A673 (cell line): Measurements from ENCODE around the gene ZP3. TPM values are rescaled to one million over a fixed set of nuclear protein-coding genes. Genes with fewer than 3 reads are reported as not detected.
"Not testable (repeated sequence)": the region's sequence is repeated elsewhere in the genome, so short reads cannot be mapped to it uniquely, and the experiment has no call there.

Experiments
- BruUV-seq: library from RNA; stranded (reverse); fragments of 400-500 nt; replicated peaks from 2 replicates; lab custom pipeline; 2021; lab: Mats Ljungman, UMichigan
- CTCF ChIA-PET: fragments of 300-600 bp; sonication (Branson Sonifier 250); formaldehyde crosslinking; loops from one replicate; lab custom pipeline; 2022; ENCODE audit warnings: antibody characterized with exemption; lab: Charles Lee
- POLR2A ChIA-PET: fragments of 300-600 bp; sonication (Branson Sonifier 250); formaldehyde crosslinking; loops from one replicate; lab custom pipeline; 2022; ENCODE audit warnings: antibody characterized with exemption; ENCODE audit not compliant: low non-redundant PET; lab: Charles Lee
- DNase-seq: peaks from one replicate; pipeline ENCODE4 v3.0.0-alpha.2; 2015; ENCODE audit warnings: low spot score
- H3K27ac ChIP-seq: fragments of 200-600 bp; sonication (generic); 2 replicates; pipeline ENCODE4 v1.5.1; 2016; ENCODE audit warnings: mixed run types, low read depth, mild to moderate bottlenecking, mixed read lengths, antibody characterized with exemption, low read length; ENCODE audit not compliant: poor library complexity, severe bottlenecking
- H3K27me3 ChIP-seq: fragments of 200-600 bp; sonication (generic); replicated peaks from 2 replicates; pipeline ENCODE4 v1.6.1; 2017; ENCODE audit warnings: mixed run types, low read depth, mild to moderate bottlenecking, mixed read lengths, antibody characterized with exemption, low read length; ENCODE audit not compliant: insufficient read depth, poor library complexity
- H3K36me3 ChIP-seq: fragments of 200-600 bp; sonication (generic); 2 replicates; pipeline ENCODE4 v1.6.1; 2016; ENCODE audit warnings: mixed run types, mild to moderate bottlenecking, mixed read lengths, antibody characterized with exemption, low read length; ENCODE audit not compliant: insufficient read depth, poor library complexity, severe bottlenecking
- H3K4me1 ChIP-seq: fragments of 200-600 bp; sonication (generic); 2 replicates; pipeline ENCODE4 v1.6.1; 2017; ENCODE audit warnings: mixed run types, mild to moderate bottlenecking, mixed read lengths, antibody characterized with exemption, low read length; ENCODE audit not compliant: insufficient read depth, poor library complexity, severe bottlenecking
- H3K4me3 ChIP-seq: fragments of 200-600 bp; sonication (generic); 2 replicates; pipeline ENCODE4 v1.5.1; 2016; ENCODE audit warnings: low read depth, mixed run types, mild to moderate bottlenecking, mixed read lengths, low read length; ENCODE audit not compliant: poor library complexity, severe bottlenecking
- H3K9me3 ChIP-seq: fragments of 200-600 bp; sonication (generic); 2 replicates; pipeline ENCODE4 v1.6.1; 2016; ENCODE audit warnings: mixed run types, low read depth, mild to moderate bottlenecking, mixed read lengths, antibody characterized with exemption, low read length; ENCODE audit not compliant: poor library complexity, severe bottlenecking
- intact Hi-C: fragments of 100-400 bp; cut with micrococcal nuclease; formaldehyde crosslinking; loops from one replicate; pipeline ENCODE4 v1.10.0; 2022; ENCODE audit not compliant: unreplicated experiment
- total RNA-seq: library from RNA; stranded (reverse); gene quantifications from 2 replicates; pipeline ENCODE4 v1.2.3, GENCODE V29; 2021

Gene ZP3
- total RNA-seq, 1 experiment from 2014 or later = 9.4 TPM

DNA sequence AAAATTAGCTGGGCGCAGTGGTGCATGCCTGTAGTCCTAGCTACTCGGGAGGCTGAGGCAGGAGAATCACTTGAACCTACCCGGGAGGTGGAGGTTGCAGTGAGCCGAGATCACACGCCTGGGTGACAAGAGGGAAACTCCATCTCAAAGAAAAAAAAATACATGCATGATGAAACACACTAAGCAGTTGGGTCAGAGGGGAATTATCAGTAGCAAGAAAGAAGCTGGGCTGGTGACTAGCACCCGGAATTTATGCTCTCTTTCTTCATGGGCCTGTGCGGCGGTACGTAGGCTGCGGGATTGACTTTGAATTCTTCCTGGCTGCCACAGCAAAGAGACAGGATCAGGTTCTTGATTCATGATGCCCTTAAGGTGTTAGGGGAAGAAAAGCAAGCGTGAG, 54.9 kb downstream of the ZP3 start:
- H3K4me1 ChIP-seq, CTCF ChIA-PET, H3K27me3 ChIP-seq, POLR2A ChIA-PET, intact Hi-C loops, H3K36me3 ChIP-seq, H3K9me3 ChIP-seq, H3K27ac ChIP-seq, DNase-seq, BruUV-seq, H3K4me3 ChIP-seq: not testable (repeated sequence)

DNA sequence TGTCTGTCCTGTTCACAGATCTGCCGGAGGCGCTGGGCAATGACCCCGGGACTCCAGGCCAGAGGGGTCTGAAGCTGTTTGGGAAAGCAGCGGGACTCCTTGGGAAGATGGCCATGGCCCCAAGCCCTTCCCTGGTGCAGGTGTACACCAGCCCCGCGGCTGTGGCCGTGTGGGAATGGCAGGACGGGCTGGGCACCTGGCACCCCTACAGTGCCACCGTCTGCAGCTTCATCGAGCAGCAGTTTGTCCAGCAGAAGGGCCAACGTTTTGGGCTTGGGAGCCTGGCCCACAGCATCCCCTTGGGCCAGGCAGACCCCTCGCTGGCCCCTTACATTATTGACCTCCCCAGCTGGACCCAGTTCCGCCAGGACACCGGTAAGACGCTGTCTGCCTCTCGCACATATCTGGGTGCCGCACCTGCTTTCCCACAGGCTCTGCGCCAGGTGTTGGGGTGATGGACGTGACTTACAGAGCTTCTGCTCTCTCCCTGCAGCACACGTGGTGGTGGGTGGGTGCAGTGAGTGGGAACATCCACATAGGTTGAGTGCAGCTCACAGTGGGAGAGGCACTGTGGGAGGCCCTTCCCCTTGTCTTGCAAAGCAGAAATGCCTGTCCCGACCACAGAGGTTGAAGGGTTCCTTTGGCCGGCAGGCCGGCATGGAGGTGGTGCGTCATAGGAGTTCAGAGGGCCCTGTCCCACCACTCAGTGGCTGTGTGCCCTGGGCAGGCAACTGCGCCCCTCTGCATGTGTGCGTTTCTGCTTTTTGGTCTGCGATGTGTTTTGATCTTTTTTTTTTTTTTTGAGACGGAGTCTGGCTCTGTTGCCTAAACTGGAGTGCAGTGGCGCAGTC, 55.9 kb downstream of the ZP3 start:
- H3K4me3 ChIP-seq, intact Hi-C loops, DNase-seq, H3K27me3 ChIP-seq, CTCF ChIA-PET, POLR2A ChIA-PET, H3K4me1 ChIP-seq, BruUV-seq, H3K27ac ChIP-seq, H3K9me3 ChIP-seq, H3K36me3 ChIP-seq: not testable (repeated sequence)

DNA sequence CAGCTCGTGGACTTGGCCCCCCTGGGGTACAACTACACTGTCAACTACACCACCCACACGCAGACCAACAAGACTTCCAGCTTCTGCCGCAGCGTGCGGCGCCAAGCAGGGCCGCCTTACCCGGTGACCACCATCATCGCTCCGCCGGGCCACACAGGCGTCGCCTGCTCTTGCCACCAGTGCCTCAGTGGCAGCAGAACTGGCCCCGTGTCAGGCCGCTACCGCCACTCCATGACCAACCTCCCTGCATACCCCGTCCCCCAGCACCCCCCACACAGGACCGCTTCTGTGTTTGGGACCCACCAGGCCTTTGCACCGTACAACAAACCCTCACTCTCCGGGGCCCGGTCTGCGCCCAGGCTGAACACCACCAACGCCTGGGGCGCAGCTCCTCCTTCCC, 57.9 kb downstream of the ZP3 start:
- H3K27me3 ChIP-seq, DNase-seq, H3K27ac ChIP-seq, BruUV-seq, H3K4me3 ChIP-seq, POLR2A ChIA-PET, CTCF ChIA-PET, H3K36me3 ChIP-seq, H3K9me3 ChIP-seq, H3K4me1 ChIP-seq, intact Hi-C loops: not testable (repeated sequence)

DNA sequence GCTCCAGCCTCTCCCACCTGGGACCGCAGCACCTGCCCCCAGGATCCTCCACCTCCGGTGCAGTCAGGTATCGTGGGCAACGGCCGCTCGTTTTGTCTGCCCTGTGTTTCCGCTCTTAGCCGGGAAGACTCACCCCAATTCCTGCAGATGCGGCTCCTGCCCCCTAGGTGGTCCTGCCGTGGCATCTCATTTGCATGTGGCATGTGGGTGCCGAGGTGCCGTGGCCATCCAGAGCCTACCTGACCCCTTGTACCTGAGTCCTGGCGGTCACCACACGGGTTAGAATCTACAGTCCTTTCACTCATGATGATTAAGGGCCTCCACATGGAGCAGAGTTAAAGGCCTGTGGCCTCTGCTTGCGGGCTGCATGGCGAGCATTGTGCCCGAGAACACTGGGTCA, 58.3 kb downstream of the ZP3 start:
- CTCF ChIA-PET, intact Hi-C loops, H3K36me3 ChIP-seq, H3K4me1 ChIP-seq, H3K27ac ChIP-seq, DNase-seq, H3K27me3 ChIP-seq, POLR2A ChIA-PET, H3K9me3 ChIP-seq, BruUV-seq, H3K4me3 ChIP-seq: not testable (repeated sequence)

DNA sequence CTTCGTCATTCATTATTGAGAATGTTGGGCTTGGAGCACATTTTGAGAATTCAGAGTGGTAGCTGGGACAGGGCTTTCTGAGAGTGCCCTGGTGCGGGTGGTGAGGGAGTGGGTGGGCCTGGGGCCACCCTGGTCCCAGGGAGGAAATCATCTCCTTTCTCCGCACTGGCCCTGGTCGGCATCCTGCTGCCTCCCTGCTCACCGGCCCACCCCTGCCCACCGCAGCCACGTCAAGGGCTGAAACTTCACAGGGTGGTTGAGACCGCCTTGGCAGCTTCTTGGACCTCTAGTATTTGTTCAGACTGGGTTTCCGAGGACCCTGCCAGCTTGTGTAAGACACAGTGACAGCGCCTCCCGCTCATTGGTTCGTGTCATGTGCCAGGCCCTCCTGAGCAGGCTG, 59.7 kb downstream of the ZP3 start:
- H3K9me3 ChIP-seq, H3K4me1 ChIP-seq, BruUV-seq, H3K4me3 ChIP-seq, H3K27ac ChIP-seq, H3K27me3 ChIP-seq, CTCF ChIA-PET, intact Hi-C loops, H3K36me3 ChIP-seq, DNase-seq, POLR2A ChIA-PET: not testable (repeated sequence)

DNA sequence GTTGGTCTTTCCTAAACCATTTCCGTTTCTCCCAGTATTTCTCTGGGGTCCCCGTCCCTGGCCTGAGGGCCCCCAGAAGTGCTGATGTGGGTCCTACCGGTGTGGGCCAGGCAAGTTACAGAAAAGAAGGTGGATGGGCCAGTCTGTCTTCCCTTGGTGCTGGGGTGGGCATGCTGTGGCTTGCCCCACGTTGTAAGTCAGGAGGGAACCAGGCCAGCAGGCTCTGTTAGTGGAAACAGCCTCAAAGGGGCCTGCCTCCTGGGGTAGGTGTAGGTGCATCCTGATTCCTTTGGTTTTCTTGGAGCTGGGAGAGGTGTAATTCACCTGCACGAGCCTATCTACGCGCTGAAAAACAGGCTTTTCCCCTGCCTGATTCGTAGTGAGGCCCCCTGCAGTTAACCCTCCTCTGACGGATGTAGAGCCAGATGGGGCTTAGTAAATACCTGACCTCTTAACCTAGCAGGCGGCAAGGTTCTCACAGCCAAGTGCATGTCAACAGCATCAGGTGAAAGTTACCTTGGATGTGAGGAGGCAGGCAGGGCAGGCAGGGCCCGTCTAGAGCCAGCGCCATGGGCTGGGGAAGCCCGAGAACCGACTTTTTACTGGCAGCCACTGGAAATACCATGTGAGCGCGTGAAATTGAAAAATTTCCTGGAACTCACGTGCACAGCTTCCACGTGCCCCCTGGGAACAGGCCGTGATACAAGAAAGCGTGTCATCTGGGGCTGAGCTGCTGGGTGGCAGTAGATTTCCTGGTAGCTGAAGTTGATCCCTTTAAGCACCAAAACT, 61.3 kb downstream of the ZP3 start:
- H3K9me3 ChIP-seq, POLR2A ChIA-PET, H3K27me3 ChIP-seq, CTCF ChIA-PET, intact Hi-C loops, H3K4me3 ChIP-seq, DNase-seq, H3K27ac ChIP-seq, H3K36me3 ChIP-seq, H3K4me1 ChIP-seq, BruUV-seq: not testable (repeated sequence)

DNA sequence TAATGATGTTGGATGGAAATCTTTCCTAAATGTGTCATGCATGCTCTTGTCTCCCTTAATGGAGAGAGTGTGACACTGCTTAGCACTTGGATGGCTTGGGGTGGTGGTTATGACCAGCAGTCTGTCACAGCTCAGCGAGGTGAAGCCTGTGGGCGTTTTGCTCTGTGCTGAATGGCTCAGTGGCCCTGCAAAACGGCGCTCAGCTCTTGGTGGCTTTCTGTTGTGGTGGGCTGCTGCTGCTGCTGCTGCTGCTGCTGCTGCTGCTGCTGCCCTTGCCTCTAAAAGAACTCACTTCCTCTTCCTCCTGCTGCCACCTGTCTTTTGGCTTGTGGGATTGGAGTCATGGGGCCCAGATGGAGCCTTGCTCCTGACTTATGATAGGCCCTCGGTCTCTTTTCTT, 61.9 kb downstream of the ZP3 start:
- DNase-seq, intact Hi-C loops, H3K27ac ChIP-seq, POLR2A ChIA-PET, H3K27me3 ChIP-seq, H3K9me3 ChIP-seq, H3K4me1 ChIP-seq, H3K4me3 ChIP-seq, H3K36me3 ChIP-seq, CTCF ChIA-PET, BruUV-seq: not testable (repeated sequence)
